Spleen (tissue), 11 donors: ENCODE results near the gene PLXNA2. TPM values are rescaled to one million over a fixed set of nuclear protein-coding genes. Genes with fewer than 3 reads are reported as not detected.

Experiments used
- DNase-seq: peaks from one replicate; pipeline ENCODE4 v3.0.0-alpha.2; 2020
- H3K27ac ChIP-seq, 8 donors: fragments of 200-600 bp; sonication (generic) in 7 of 8; 1 replicate in 4 of 8; 2 replicates in 4 of 8; pipeline versions ENCODE4 v1.5.0 to v1.8.0; 2016 to 2021; ENCODE audit warnings: inconsistent platforms in 4 of 8, mild to moderate bottlenecking in 4 of 8, moderate library complexity in 1 of 8
- H3K27me3 ChIP-seq, 7 donors: fragments of 200-600 bp; sonication (generic) in 6 of 7; replicated peaks in 1 of 7; 1 replicate in 4 of 7; 2 replicates in 3 of 7; pipeline versions ENCODE4 v1.5.0 to v1.8.0; 2016 to 2021; ENCODE audit warnings: inconsistent platforms in 3 of 7, mild to moderate bottlenecking in 1 of 7
- H3K36me3 ChIP-seq, 6 donors: fragments of 200-600 bp; sonication (generic) in 5 of 6; 1 replicate in 4 of 6; 2 replicates in 2 of 6; pipeline versions ENCODE4 v1.5.0 to v1.8.0; 2016 to 2021; ENCODE audit warnings: inconsistent platforms in 2 of 6
- H3K4me1 ChIP-seq, 6 donors: fragments of 200-600 bp; sonication (generic) in 5 of 6; 1 replicate in 3 of 6; 2 replicates in 3 of 6; pipeline versions ENCODE4 v1.5.0 to v1.8.0; 2016 to 2021; ENCODE audit warnings: inconsistent platforms in 3 of 6
- H3K4me3 ChIP-seq, 8 donors: fragments of 200-600 bp; sonication (generic) in 7 of 8; 1 replicate in 4 of 8; 2 replicates in 4 of 8; pipeline versions ENCODE4 v1.5.0 to v1.8.0; 2016 to 2021; ENCODE audit warnings: inconsistent platforms in 4 of 8, mild to moderate bottlenecking in 4 of 8, moderate library complexity in 2 of 8
- H3K9me3 ChIP-seq, 8 donors: fragments of 200-600 bp; sonication (generic) in 7 of 8; 1 replicate in 4 of 8; 2 replicates in 4 of 8; pipeline versions ENCODE4 v1.5.0 to v1.8.0; 2016 to 2021; ENCODE audit warnings: inconsistent platforms in 4 of 8
- CTCF ChIP-seq, 11 experiments: fragments of 200-600 bp in 7 of 11; fragments of 450-650 bp in 4 of 11; sonication (generic) in 4 of 11; IDR thresholded peaks in 8 of 11; conservative IDR thresholded peaks in 3 of 11; 1 replicate in 7 of 11; 2 replicates in 4 of 11; pipeline versions ENCODE4 v1.4.0 to v1.8.0; 2016 to 2021; ENCODE audit warnings: antibody characterized with exemption in 11 of 11, inconsistent platforms in 4 of 11, mild to moderate bottlenecking in 1 of 11
- POLR2A ChIP-seq, 3 donors: fragments of 450-650 bp; IDR thresholded peaks; one replicate each; pipeline ENCODE4 v1.5.1; 2017; ENCODE audit warnings: antibody characterized with exemption in 3 of 3, mild to moderate bottlenecking in 1 of 3
- POLR2AphosphoS5 ChIP-seq, 3 donors: sonication (generic); formaldehyde crosslinking; IDR thresholded peaks; one replicate each; pipeline ENCODE4 v1.5.1; 2017; ENCODE audit warnings: antibody characterized with exemption in 3 of 3
- WGBS, 5 donors: extraction: QIAGEN DNeasy Blood & Tissue Kit in 3 of 5; methylation state at CpG; one replicate each; pipeline versions ENCODE4 v1.1.5 to v1.1.7; 2013 to 2018; 5-methylcytosine and 5-hydroxymethylcytosine counted together
- intact Hi-C: fragments of 100-400 bp; cut with DNase I; formaldehyde crosslinking; loops from one replicate; pipeline ENCODE4 v1.15.0; 2023; ENCODE audit warnings: low total_unique reads
- polyA plus RNA-seq, 3 donors: library from polyadenylated mRNA; stranded (reverse); fragments of 200-250 nt; gene quantifications; one replicate each; pipeline ENCODE4 v1.2.1, GENCODE V29; 2013
- total RNA-seq, 7 donors: library from RNA; depleted of rRNA in 3 of 7; stranded (reverse); fragments of >200 nt in 3 of 7; fragmentation: NEBNext Ultra II Directional in 4 of 7; extraction: Animal tissue kit (Norgen Biotek cat#: 25700) in 4 of 7; gene quantifications; one replicate each; pipeline versions ENCODE4 v1.1.0 to v1.2.1, GENCODE V29; 2016 to 2021
- donor health status: healthy with polysubstance abuse.
- donor health status: DM: no; HTN: no; CAD: no; lungs with moderate emphysema.
- donor health status: DM: no; HTN: no; CAD: no.
- donor health status: Bipolar disorder and iron deficiency.
- donor health status: healthy.
- donor health status: DM: no; HTN: no; CAD: no.
- donor health status: DM: yes; HTN: yes; CAD: no.

Gene PLXNA2
- total and polyA plus RNA-seq, 10 donors, result 0.93 to 16.9 (median 7.0) TPM

GRCh38 chr1:208055535-208055934 is 188.6 kb downstream of the PLXNA2 start:
- Histone ChIP-seq H3K27ac (no peak overlapping the region), H3K27me3 (peaks cover 0 to 4% (median 0%) of the 10 kb centered on the region in 7 donors), H3K4me1 (no peaks in the 10 kb centered on the region), H3K36me3 (peaks cover 0 to 62% (median 0%) of the 10 kb centered on the region in 6 donors), H3K9me3 (no peaks in the 10 kb centered on the region), H3K4me3 (no peak overlapping the region)
- DNase-seq, result no peak
- WGBS, 5 donors, result 91 to 97% (median 93%) methylated on average over 11 of the region's 11 CpGs
- TF ChIP-seq CTCF (IDR thresholded peaks at IDR 0.05 in 8 of 11, conservative IDR thresholded peaks at IDR 0.05 in 3 of 11), result no peak
- no peak for TF ChIP-seq POLR2AphosphoS5 (IDR thresholded peaks at IDR 0.05)
- no peak for TF ChIP-seq POLR2A (IDR thresholded peaks at IDR 0.05)
- intact Hi-C loops, result no loop called here

- Histone ChIP-seq H3K27me3 (peaks cover 0 to 4% (median 0%) of the 10 kb centered on the region in 7 donors), H3K4me3 (no peak overlapping the region), H3K4me1 (no peaks in the 10 kb centered on the region), H3K27ac (no peak overlapping the region), H3K9me3 (no peaks in the 10 kb centered on the region), H3K36me3 (peaks cover 0 to 61% (median 0%) of the 10 kb centered on the region in 6 donors)
- 73 to 81% (median 79%) methylated on average over 12 to 13 of the region's 13 CpGs for WGBS, 5 donors
- intact Hi-C loops, result no loop called here
- no peak for DNase-seq
- no peak for TF ChIP-seq POLR2A (IDR thresholded peaks at IDR 0.05)
- TF ChIP-seq CTCF (IDR thresholded peaks at IDR 0.05 in 8 of 11, conservative IDR thresholded peaks at IDR 0.05 in 3 of 11), result no peak
- TF ChIP-seq POLR2AphosphoS5 (IDR thresholded peaks at IDR 0.05), result no peak
These were observed 189.2 kb downstream of the PLXNA2 start for GRCh38 chr1:208054911-208055379.

GRCh38 chr1:208054485-208054884 is 189.7 kb downstream of the PLXNA2 start:
- H3K4me3 ChIP-seq, result no peak overlapping the region
- H3K27ac ChIP-seq, result no peak overlapping the region
- TF ChIP-seq POLR2AphosphoS5 (IDR thresholded peaks at IDR 0.05) (no peak), POLR2A (IDR thresholded peaks at IDR 0.05) (no peak), CTCF (IDR thresholded peaks at IDR 0.05 in 8 of 11, conservative IDR thresholded peaks at IDR 0.05 in 3 of 11) (no peak)
- no peaks in the 10 kb centered on the region for H3K4me1 ChIP-seq
- intact Hi-C loops, result no loop called here
- peaks cover 0 to 57% (median 0%) of the 10 kb centered on the region in 6 donors for H3K36me3 ChIP-seq
- DNase-seq, result no peak
- no peaks in the 10 kb centered on the region for H3K9me3 ChIP-seq
- H3K27me3 ChIP-seq, result peaks cover 0 to 4% (median 0%) of the 10 kb centered on the region in 7 donors
- 85 to 96% (median 90%) methylated on average over 6 of the region's 6 CpGs for WGBS, 5 donors

GRCh38 chr1:208053661-208054060 is 190.5 kb downstream of the PLXNA2 start:
- intact Hi-C loops, result no loop called here
- 84 to 93% (median 91%) methylated on average over 7 of the region's 7 CpGs for WGBS, 5 donors
- Histone ChIP-seq H3K27ac (no peak overlapping the region), H3K27me3 (peaks cover 0 to 4% (median 0%) of the 10 kb centered on the region in 7 donors), H3K4me1 (peaks cover 0 to 1% (median 0%) of the 10 kb centered on the region in 6 donors), H3K36me3 (peaks cover 0 to 57% (median 0%) of the 10 kb centered on the region in 6 donors), H3K4me3 (no peak overlapping the region), H3K9me3 (no peaks in the 10 kb centered on the region)
- TF ChIP-seq POLR2AphosphoS5 (IDR thresholded peaks at IDR 0.05) (no peak), POLR2A (IDR thresholded peaks at IDR 0.05) (no peak), CTCF (IDR thresholded peaks at IDR 0.05 in 8 of 11, conservative IDR thresholded peaks at IDR 0.05 in 3 of 11) (no peak)
- DNase-seq, result no peak
